Measurements from ENCODE around the gene PHKB.

Gene PHKB

DNA sequence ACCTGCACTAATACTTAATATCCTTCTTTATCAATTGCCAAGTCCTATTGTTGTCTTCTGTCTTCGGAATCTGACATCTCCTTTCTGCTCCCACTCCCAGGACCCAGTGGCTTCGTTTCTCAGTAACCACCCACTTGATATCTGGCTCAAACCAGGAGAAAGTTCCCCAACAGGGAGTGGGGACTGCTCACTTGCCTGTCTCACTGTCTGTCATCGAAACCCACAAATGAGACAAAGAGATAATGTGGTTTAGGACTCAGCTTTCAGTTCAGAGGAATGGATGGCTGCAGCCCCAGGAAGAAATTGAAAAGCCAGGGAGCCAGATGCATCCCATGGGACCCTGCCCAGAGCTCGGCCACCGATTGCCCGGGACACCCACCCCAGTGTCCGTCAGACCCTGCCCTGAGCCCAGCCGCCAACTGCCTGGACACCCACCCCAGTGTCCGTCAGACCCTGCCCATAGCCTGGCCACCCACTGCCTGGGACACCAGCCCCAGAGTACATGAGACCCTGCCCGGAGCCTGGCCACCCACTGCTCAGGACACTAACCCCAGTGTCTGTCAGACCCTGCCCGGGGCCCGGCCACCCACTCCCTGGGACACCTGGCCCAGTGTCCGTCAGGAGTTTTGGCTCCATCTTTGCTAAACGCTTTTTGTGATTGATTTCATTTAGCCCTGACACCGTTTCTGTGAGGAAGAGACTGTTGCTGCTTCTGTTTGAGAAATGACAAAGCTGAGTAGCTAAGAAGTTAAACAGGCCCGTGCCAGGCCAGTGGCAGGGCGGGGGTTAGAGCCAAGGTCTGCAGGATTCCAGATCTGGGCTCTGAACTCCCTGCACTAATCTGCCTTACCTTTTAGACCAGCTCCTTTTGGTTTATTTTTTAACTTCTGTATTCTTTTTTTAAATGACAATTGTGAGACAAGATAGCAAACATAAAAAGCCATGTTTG lies 251.4 kb downstream of the PHKB start:
- H3K27me3 Mint-ChIP-seq: peaks cover 6% of the 10 kb centered on the region
- H3K27ac Mint-ChIP-seq: no peak overlapping the region
- no peaks in the 10 kb centered on the region for H3K36me3 Mint-ChIP-seq (ENCODE audit: low read depth)
- no peaks in the 10 kb centered on the region for H3K4me1 Mint-ChIP-seq (ENCODE audit: low read depth)
- H3K4me3 Mint-ChIP-seq: no peak overlapping the region
- no peaks in the 10 kb centered on the region for H3K9me3 Mint-ChIP-seq

DNA sequence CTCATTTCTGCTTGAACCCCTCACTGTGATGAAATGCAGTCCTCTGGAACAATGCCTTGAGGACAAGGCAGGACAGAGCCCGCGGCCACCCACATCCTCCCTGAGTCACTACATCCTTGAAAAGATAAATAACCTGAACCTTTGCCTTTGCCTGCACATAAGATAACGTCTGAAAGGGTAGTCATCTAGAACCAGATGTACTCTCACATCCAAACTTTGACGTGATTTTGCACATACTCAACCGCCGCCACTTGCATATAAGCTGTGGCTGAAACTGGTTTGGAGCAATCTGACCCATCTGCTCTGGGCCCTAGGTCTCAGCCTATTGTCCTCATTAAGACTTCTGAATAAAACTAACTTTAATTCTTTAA lies 252.1 kb downstream of the PHKB start:
- H3K4me3 Mint-ChIP-seq: no peak overlapping the region

DNA sequence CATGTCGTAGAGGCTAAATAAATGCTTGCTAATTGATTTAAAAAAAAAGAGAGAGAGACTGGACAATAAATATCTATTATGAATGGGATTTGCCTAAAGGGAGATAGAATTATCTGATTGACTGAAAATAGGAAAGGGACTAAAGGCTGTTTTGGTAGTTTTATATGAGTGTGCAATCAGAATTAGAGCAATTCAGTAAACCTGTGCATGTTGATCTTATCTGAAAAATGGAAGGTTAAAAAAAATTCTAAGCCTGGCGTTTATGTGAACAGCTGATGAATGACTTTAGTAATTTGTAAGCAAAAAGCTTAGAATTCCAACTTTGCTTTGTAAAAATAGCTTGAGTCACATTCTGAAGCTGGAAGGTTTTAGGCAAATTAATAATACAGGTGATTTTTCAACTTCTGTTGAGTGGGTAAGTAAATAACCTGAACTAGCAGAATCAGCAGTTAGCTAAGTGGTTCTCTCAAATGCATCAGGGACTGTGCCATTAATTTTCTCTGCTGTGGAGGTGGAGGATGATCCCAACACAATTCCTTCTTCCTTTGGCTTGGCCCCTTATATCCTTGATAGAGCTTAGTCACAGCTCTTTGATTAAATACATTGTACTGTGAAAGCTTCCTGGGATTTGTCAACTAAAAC lies 254.4 kb downstream of the PHKB start:
- H3K27me3 Mint-ChIP-seq: peaks cover 6% of the 10 kb centered on the region
- no peak overlapping the region for H3K27ac Mint-ChIP-seq
- H3K4me1 Mint-ChIP-seq (ENCODE audit: low read depth): no peaks in the 10 kb centered on the region
- H3K4me3 Mint-ChIP-seq: no peak overlapping the region
- no peaks in the 10 kb centered on the region for H3K36me3 Mint-ChIP-seq (ENCODE audit: low read depth)
- H3K9me3 Mint-ChIP-seq: no peaks in the 10 kb centered on the region

More for the DNA sequence above, 252.1 kb downstream of the PHKB start:
- peaks cover 6% of the 10 kb centered on the region for H3K27me3 Mint-ChIP-seq
- H3K36me3 Mint-ChIP-seq (ENCODE audit: low read depth): no peaks in the 10 kb centered on the region
- H3K9me3 Mint-ChIP-seq: no peaks in the 10 kb centered on the region
- H3K27ac Mint-ChIP-seq: no peak overlapping the region
- no peaks in the 10 kb centered on the region for H3K4me1 Mint-ChIP-seq (ENCODE audit: low read depth)

DNA sequence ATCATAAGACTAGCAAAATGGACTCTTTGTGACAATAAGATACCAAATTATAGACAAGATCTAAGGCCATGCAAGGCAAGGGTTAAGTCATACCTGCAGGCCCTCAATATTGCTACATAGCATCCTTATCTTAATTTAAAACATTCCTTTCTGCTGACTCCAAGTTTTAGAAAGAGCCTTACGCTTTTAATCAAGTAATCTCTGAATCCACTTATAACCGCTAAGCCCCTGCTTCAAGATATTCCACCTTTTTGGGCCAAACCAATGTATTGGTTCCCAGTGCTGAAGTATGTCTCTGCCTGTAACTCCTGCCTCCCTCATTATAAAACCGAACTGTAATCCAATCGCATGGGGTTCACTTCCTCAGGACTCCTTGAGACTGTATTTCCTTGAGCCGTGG lies 255.4 kb downstream of the PHKB start:
- H3K4me1 Mint-ChIP-seq (ENCODE audit: low read depth): no peaks in the 10 kb centered on the region
- no peak overlapping the region for H3K4me3 Mint-ChIP-seq

DNA sequence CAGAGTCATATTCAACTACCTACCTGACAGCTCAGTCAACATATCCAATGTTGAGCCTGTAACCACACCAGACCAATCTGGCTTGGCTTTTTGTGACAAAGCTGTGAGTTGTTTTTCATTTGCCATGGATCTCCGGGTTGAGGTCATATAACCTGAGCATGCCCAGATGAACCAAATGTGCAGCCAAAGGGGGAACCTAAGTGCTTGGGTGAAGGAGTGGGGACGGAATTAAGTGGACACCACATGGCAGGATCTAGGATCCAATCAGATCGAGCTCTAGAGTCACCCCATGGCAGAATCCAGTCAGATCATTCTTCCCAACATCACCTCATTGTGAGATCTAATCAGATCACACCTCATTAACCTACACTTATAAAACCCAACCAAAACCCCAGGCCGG lies 258.6 kb downstream of the PHKB start:
- Mint-ChIP-seq H3K36me3 (ENCODE audit: low read depth) (no peaks in the 10 kb centered on the region), H3K9me3 (no peaks in the 10 kb centered on the region), H3K27me3 (peaks cover 6% of the 10 kb centered on the region), H3K27ac (no peak overlapping the region), H3K4me1 (ENCODE audit: low read depth) (no peaks in the 10 kb centered on the region), H3K4me3 (no peak overlapping the region)

More for the DNA sequence above, 255.4 kb downstream of the PHKB start:
- no peaks in the 10 kb centered on the region for H3K9me3 Mint-ChIP-seq
- H3K27ac Mint-ChIP-seq: no peak overlapping the region
- H3K36me3 Mint-ChIP-seq (ENCODE audit: low read depth): no peaks in the 10 kb centered on the region
- peaks cover 6% of the 10 kb centered on the region for H3K27me3 Mint-ChIP-seq

DNA sequence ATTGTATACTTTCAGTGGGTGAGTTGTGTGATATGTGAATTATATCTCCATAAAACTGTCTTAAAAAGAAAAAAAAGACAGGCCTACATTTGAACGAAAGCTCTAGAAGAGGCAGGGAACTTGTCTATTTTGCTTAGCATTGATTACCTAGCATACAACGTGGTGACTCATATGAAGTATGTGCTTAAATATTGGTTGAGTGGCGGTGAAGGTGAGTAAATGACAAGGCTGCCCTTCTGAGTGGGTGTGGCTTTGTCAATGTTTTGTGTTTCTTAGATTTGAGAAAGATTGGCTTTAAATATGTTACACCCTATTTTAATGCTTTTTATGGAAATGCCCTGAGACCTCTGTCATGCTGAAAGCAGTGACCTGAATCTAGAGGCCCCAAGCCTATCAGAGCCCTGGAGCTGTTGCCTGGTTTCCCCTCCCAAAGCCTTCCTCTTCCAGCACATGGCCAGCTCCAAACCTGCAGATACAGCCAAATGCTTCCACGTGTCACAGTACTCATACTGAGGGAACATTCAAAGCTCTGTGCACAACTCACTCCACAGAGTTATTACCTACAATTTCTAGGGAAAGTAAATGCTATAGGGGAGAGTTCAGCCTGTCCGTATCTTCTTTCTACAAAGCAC lies 260.0 kb downstream of the PHKB start:
- Mint-ChIP-seq H3K36me3 (ENCODE audit: low read depth) (no peaks in the 10 kb centered on the region), H3K27me3 (peaks cover 6% of the 10 kb centered on the region), H3K9me3 (no peaks in the 10 kb centered on the region), H3K4me1 (ENCODE audit: low read depth) (no peaks in the 10 kb centered on the region), H3K27ac (no peak overlapping the region), H3K4me3 (no peak overlapping the region)

- Mint-ChIP-seq H3K9me3 (no peaks in the 10 kb centered on the region), H3K4me3 (no peak overlapping the region), H3K27ac (no peak overlapping the region), H3K4me1 (ENCODE audit: low read depth) (no peaks in the 10 kb centered on the region), H3K27me3 (no peaks in the 10 kb centered on the region), H3K36me3 (ENCODE audit: low read depth) (no peaks in the 10 kb centered on the region)
Measured at GRCh38 chr16:47722046-47722445, 260.9 kb downstream of the PHKB start.

GRCh38 chr16:47724115-47724785 lies 263.1 kb downstream of the PHKB start:
- Mint-ChIP-seq H3K27me3 (no peaks in the 10 kb centered on the region), H3K4me3 (no peak overlapping the region), H3K27ac (no peak overlapping the region), H3K9me3 (no peaks in the 10 kb centered on the region), H3K36me3 (ENCODE audit: low read depth) (no peaks in the 10 kb centered on the region), H3K4me1 (ENCODE audit: low read depth) (no peaks in the 10 kb centered on the region)

DNA sequence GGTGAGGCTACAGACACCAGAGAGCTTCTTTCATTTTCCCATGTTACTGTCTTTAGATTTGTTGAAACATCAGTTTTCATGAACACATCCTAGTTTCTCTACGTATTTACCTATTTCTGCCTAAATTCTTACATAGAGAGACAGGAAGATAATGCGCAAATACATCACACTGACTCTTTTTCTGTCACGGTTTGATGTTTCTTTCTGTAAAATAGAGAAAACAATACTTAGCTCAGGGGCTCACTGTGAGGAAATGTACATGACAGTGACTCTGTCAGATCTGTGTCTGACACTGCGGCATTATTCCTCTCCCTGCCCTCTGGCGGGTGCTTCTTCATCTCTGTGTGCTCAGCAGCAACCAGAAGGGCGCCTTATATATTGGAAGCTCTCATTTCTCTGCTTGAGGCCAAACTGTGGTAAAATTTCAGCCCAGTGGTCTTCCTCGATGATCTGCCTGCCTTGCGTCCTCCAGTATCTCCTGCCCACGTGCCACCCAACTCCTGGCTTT lies 264.1 kb downstream of the PHKB start:
- Mint-ChIP-seq H3K4me3 (no peak overlapping the region), H3K4me1 (ENCODE audit: low read depth) (no peaks in the 10 kb centered on the region), H3K27ac (no peak overlapping the region), H3K9me3 (no peaks in the 10 kb centered on the region), H3K27me3 (peaks cover 4% of the 10 kb centered on the region), H3K36me3 (ENCODE audit: low read depth) (no peaks in the 10 kb centered on the region)

DNA sequence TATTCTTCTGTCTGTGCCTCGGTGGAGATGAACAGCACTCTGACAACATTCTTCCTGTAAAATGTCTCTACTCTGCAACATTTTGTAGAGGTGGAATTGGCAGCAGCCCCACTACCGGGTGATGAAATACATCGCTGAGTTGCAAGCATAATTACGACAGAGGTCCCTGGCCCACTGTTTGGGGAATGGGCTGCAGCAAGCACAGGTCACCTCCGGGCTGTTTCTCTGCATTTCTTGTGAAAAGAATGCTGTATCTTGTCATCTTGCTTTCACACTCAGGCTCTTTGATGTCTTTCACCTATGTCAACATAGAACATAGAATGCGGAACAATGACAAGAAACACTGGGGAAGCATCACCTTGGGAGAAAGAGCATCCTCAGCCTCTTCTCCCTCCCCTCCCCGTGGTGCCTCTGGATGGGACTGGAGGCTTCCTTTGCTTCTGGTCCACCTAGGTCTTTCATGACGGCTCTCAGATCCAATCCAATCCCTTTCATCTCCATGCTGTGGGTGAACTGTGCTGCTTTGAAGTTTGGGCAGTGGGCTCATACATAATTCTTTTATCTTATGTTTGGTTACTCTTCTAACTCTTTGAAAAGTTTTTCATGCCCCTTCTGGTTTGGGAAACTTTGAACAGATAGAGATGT lies 265.0 kb downstream of the PHKB start:
- no peaks in the 10 kb centered on the region for H3K4me1 Mint-ChIP-seq (ENCODE audit: low read depth)
- H3K27me3 Mint-ChIP-seq: peaks cover 4% of the 10 kb centered on the region
- H3K36me3 Mint-ChIP-seq (ENCODE audit: low read depth): no peaks in the 10 kb centered on the region
- no peaks in the 10 kb centered on the region for H3K9me3 Mint-ChIP-seq
- H3K27ac Mint-ChIP-seq: no peak overlapping the region
- no peak overlapping the region for H3K4me3 Mint-ChIP-seq

DNA sequence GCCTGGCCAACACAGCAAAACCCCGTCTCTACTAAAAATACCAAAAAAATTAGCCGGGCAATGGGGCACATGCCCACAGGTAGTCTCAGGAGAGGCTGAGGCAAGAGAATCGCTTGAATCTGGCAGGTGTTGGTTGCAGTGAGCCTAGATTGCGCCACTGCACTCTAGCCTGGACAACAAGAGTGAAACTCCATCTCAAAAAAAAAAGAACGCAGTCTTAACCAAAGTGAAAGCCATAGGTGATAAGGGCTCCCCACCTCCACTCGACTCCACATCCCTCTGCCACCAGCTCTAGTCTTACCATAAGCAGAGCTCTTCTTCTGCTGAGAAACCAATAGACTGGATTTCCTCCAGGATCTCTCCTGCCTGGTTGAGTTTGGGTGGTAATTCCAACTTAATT lies 266.0 kb downstream of the PHKB start:
- Mint-ChIP-seq H3K36me3 (ENCODE audit: low read depth) (no peaks in the 10 kb centered on the region), H3K4me1 (ENCODE audit: low read depth) (no peaks in the 10 kb centered on the region), H3K27me3 (peaks cover 6% of the 10 kb centered on the region), H3K27ac (no peak overlapping the region), H3K9me3 (no peaks in the 10 kb centered on the region), H3K4me3 (no peak overlapping the region)

- Mint-ChIP-seq H3K27ac (no peak overlapping the region), H3K9me3 (no peaks in the 10 kb centered on the region), H3K36me3 (ENCODE audit: low read depth) (no peaks in the 10 kb centered on the region), H3K27me3 (peaks cover 7% of the 10 kb centered on the region), H3K4me3 (no peak overlapping the region), H3K4me1 (ENCODE audit: low read depth) (peaks cover 8% of the 10 kb centered on the region)
Measured at GRCh38 chr16:47728205-47728604, 267.1 kb downstream of the PHKB start.

DNA sequence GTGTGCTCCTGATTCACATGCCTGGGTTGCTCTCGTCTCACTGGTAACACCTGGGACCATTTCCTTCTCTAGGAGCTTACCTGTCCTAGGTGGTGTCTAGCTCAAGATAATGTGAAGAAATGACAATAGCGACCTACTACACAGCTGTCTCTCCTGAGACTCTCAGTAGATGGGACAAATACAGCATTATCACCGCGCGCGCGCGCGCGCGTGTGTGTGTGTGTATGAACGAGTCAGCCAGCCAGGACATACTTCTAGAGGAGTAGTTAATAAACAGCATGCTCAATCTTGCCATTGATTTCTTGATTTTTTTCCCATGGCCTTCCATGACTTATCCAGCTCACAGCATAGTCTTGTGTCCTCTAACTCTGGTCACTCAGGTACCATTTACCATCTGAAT lies 268.6 kb downstream of the PHKB start:
- peaks cover 7% of the 10 kb centered on the region for H3K27me3 Mint-ChIP-seq
- H3K4me3 Mint-ChIP-seq: no peak overlapping the region
- peaks cover 10% of the 10 kb centered on the region for H3K4me1 Mint-ChIP-seq (ENCODE audit: low read depth)
- no peaks in the 10 kb centered on the region for H3K36me3 Mint-ChIP-seq (ENCODE audit: low read depth)
- no peaks in the 10 kb centered on the region for H3K9me3 Mint-ChIP-seq
- no peak overlapping the region for H3K27ac Mint-ChIP-seq

GRCh38 chr16:47731252-47731651 lies 270.1 kb downstream of the PHKB start:
- Mint-ChIP-seq H3K36me3 (ENCODE audit: low read depth) (no peaks in the 10 kb centered on the region), H3K9me3 (no peaks in the 10 kb centered on the region), H3K27ac (no peak overlapping the region)

More at GRCh38 chr16:47731252-47731651, 270.1 kb downstream of the PHKB start:
- Mint-ChIP-seq H3K4me3 (no peak overlapping the region), H3K27me3 (peaks cover 12% of the 10 kb centered on the region), H3K4me1 (ENCODE audit: low read depth) (peaks cover 10% of the 10 kb centered on the region)
